Body of pancreas (tissue), 4 donors: Measurements from ENCODE around the gene TEX51. TPM values are rescaled to one million over a fixed set of nuclear protein-coding genes. Genes with fewer than 3 reads are reported as not detected.

Experiments used
- ATAC-seq: fragments of 150-250 bp; one replicate; pipeline ENCODE4 v1.9.1; 2016
- DNase-seq, 4 donors: peaks; one replicate each; pipeline ENCODE4 v3.0.0-alpha.2; 2019
- H3K27ac ChIP-seq, 4 donors: fragments of 200-600 bp; sonication (generic); 1 replicate in 3 of 4; 2 replicates in 1 of 4; pipeline versions ENCODE4 v1.5.1 to v1.6.1; 2016 to 2019; ENCODE audit warnings: mild to moderate bottlenecking in 1 of 4, mixed read lengths in 1 of 4, moderate library complexity in 1 of 4
- H3K27me3 ChIP-seq, 2 donors: fragments of 200-600 bp; sonication (generic); one replicate each; pipeline ENCODE4 v1.6.0; 2016; ENCODE audit warnings: mild to moderate bottlenecking in 1 of 2
- H3K36me3 ChIP-seq, 2 donors: fragments of 200-600 bp; sonication (generic); replicated peaks in 1 of 2; 2 replicates each; pipeline ENCODE4 v1.5.1; 2016; ENCODE audit warnings: low read depth in 2 of 2; ENCODE audit not compliant: insufficient read depth in 1 of 2
- H3K4me1 ChIP-seq: fragments of 200-600 bp; sonication (generic); one replicate; pipeline ENCODE4 v1.6.0; 2016
- H3K4me3 ChIP-seq, 2 donors: fragments of 200-600 bp; sonication (generic); 1 replicate in 1 of 2; 2 replicates in 1 of 2; pipeline ENCODE4 v1.5.1; 2016 to 2019
- H3K9me3 ChIP-seq, 3 donors: fragments of 200-600 bp; sonication (generic); 1 replicate in 2 of 3; 2 replicates in 1 of 3; pipeline ENCODE4 v1.5.1; 2016
- POLR2A ChIP-seq, 3 donors: fragments of 450-650 bp; IDR thresholded peaks; one replicate each; pipeline ENCODE4 v1.6.1; 2016; ENCODE audit warnings: antibody characterized with exemption in 3 of 3, mild to moderate bottlenecking in 2 of 3
- WGBS, 2 donors: methylation state at CpG; one replicate each; pipeline ENCODE4 v1.1.5; 2017; 5-methylcytosine and 5-hydroxymethylcytosine counted together
- intact Hi-C: fragments of 100-400 bp; cut with DNase I; formaldehyde crosslinking; loops from one replicate; pipeline ENCODE4 v1.15.1; 2023
- total RNA-seq, 2 donors: library from RNA; depleted of rRNA; stranded (reverse); fragments of >200 nt; gene quantifications; one replicate each; pipeline ENCODE4 v1.1.0, GENCODE V29; 2016
- TF ChIP-seq, protein P1 (sequence below), 7 experiments: fragments of 450-650 bp in 4 of 7; fragments of 200-600 bp in 3 of 7; sonication (generic) in 3 of 7; IDR thresholded peaks; one replicate each; pipeline ENCODE4 v1.5.1; 2016 to 2019; ENCODE audit warnings: antibody characterized with exemption in 7 of 7

Gene TEX51
- total RNA-seq, 2 donors from 2014 or later = not detected

DNA sequence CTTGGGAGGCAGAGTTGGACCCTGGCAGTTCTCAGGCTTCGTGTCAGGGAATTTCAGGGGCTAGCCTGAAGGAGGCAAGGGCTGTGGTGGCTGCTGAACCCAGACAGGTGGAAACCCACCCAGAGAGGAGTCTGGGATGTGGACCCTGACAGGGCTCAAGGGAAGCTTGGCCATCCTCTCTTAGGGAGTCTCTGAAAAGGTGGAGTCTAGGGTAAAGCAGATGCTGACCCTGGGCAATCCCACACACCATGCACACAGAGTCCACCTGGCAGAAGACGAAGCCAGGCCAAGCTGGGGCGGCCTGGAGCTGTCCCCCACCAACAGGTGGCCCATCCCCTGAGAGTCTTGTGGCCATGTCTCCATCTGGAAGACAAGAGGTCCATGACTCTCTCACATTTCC, 41.2 kb upstream of the TEX51 start:
- WGBS, 2 donors = 50 to 100% methylated on average over 1 to 3 of the region's 3 CpGs

GRCh38 chr2:126858013-126858412, 40.7 kb upstream of the TEX51 start:
- no peak for ATAC-seq
- Histone ChIP-seq H3K27me3 (no peaks in the 10 kb centered on the region), H3K27ac (no peak overlapping the region), H3K4me3 (no peak overlapping the region), H3K36me3 (no peaks in the 10 kb centered on the region), H3K4me1 (no peaks in the 10 kb centered on the region), H3K9me3 (no peaks in the 10 kb centered on the region)
- no peak for TF ChIP-seq POLR2A (IDR thresholded peaks at IDR 0.05)
- TF ChIP-seq, protein P1, sequence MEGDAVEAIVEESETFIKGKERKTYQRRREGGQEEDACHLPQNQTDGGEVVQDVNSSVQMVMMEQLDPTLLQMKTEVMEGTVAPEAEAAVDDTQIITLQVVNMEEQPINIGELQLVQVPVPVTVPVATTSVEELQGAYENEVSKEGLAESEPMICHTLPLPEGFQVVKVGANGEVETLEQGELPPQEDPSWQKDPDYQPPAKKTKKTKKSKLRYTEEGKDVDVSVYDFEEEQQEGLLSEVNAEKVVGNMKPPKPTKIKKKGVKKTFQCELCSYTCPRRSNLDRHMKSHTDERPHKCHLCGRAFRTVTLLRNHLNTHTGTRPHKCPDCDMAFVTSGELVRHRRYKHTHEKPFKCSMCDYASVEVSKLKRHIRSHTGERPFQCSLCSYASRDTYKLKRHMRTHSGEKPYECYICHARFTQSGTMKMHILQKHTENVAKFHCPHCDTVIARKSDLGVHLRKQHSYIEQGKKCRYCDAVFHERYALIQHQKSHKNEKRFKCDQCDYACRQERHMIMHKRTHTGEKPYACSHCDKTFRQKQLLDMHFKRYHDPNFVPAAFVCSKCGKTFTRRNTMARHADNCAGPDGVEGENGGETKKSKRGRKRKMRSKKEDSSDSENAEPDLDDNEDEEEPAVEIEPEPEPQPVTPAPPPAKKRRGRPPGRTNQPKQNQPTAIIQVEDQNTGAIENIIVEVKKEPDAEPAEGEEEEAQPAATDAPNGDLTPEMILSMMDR (IDR thresholded peaks at IDR 0.05) = no peak
- no peak for DNase-seq
- intact Hi-C loops = no loop called here
- 67 to 75% methylated on average over 4 of the region's 4 CpGs for WGBS, 2 donors

More for the DNA sequence above, 41.2 kb upstream of the TEX51 start:
- DNase-seq (no peak), ATAC-seq (no peak)
- Histone ChIP-seq H3K4me3 (no peak overlapping the region), H3K27ac (no peak overlapping the region), H3K27me3 (no peaks in the 10 kb centered on the region), H3K36me3 (no peaks in the 10 kb centered on the region), H3K4me1 (no peaks in the 10 kb centered on the region), H3K9me3 (no peaks in the 10 kb centered on the region)
- intact Hi-C loops = no loop called here
- TF ChIP-seq, protein P1 (IDR thresholded peaks at IDR 0.05) = no peak
- TF ChIP-seq POLR2A (IDR thresholded peaks at IDR 0.05) = no peak

DNA sequence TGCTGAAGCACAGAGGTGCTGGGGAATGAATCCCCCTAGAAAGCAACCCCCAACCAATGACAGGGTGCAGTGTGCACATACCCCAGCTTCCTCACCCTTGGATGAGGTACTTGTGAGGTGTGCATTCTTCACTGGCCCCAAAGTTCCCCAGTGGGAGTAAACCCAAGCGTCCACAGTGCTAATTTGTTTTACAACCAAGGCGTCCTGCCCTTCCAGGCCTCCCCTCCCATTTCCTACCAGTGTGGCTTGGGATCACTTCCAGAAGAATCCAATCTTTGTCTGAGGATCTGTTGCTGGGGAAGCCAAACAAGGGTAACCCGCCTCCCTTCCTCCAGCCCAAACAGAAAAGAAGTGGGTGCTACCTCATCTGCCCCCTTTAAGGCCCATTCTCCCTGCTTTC, 40.3 kb upstream of the TEX51 start:
- Histone ChIP-seq H3K27me3 (no peaks in the 10 kb centered on the region), H3K9me3 (no peaks in the 10 kb centered on the region), H3K27ac (no peak overlapping the region), H3K4me1 (no peaks in the 10 kb centered on the region), H3K4me3 (no peak overlapping the region), H3K36me3 (no peaks in the 10 kb centered on the region)
- no peak for DNase-seq
- intact Hi-C loops = no loop called here
- ATAC-seq = no peak
- TF ChIP-seq, protein P1 (IDR thresholded peaks at IDR 0.05) = no peak
- TF ChIP-seq POLR2A (IDR thresholded peaks at IDR 0.05) = no peak
- 58 to 77% methylated on average over 3 of the region's 3 CpGs for WGBS, 2 donors

DNA sequence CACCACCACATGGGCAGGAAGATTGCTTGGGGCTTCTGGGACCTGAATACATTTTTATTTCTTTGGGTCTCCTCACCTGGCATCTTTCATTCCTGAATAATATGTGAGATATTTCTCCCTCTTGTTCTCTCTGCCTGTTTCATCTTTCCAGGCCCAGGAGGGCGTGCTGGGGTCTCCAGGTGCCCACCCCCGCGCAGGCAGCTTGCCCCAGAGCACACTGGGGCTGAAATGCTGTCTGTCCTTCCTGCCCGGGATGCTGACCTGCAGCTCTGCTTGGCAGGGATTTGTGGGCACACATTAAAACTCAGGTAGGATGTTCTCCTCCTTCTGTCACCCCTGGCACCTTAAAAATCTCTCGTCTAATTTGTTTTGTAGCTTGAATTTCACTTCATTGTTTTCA, 39.7 kb upstream of the TEX51 start:
- no peak overlapping the region for H3K27ac ChIP-seq
- no peaks in the 10 kb centered on the region for H3K4me1 ChIP-seq
- no peak for DNase-seq
- 48 to 59% methylated on average over 5 of the region's 5 CpGs for WGBS, 2 donors
- intact Hi-C loops = no loop called here
- no peak for ATAC-seq
- no peak for TF ChIP-seq POLR2A (IDR thresholded peaks at IDR 0.05)
- TF ChIP-seq, protein P1 (IDR thresholded peaks at IDR 0.05) = no peak
- no peaks in the 10 kb centered on the region for H3K27me3 ChIP-seq
- H3K4me3 ChIP-seq = no peak overlapping the region
- no peaks in the 10 kb centered on the region for H3K36me3 ChIP-seq
- no peaks in the 10 kb centered on the region for H3K9me3 ChIP-seq

GRCh38 chr2:126859631-126860030, 39.1 kb upstream of the TEX51 start:
- Histone ChIP-seq H3K9me3 (no peaks in the 10 kb centered on the region), H3K4me3 (no peak overlapping the region), H3K27ac (no peak overlapping the region), H3K36me3 (no peaks in the 10 kb centered on the region), H3K27me3 (no peaks in the 10 kb centered on the region), H3K4me1 (no peaks in the 10 kb centered on the region)
- DNase-seq (no peak), ATAC-seq (no peak)
- intact Hi-C loops = no loop called here
- no peak for TF ChIP-seq POLR2A (IDR thresholded peaks at IDR 0.05)
